HG02970 (cell line): ENCODE data around the gene C14orf93.

Experiments used
- ATAC-seq: cut with Tn5 transposase; IDR thresholded peaks from one replicate; pipeline ENCODE4 v1.9.1; 2021; ENCODE audit warnings: mild to moderate bottlenecking, moderate library complexity, moderate number of reproducible peaks; ENCODE audit not compliant: unreplicated experiment, low FRiP score

Gene C14orf93

GRCh38 chr14:23009939-23010726, at the start of gene C14orf93:
TSS of gene C14orf93 (minus strand) at chr14:23010143. CDS start at chr14:22999023, 11,120 bp downstream.
- peak; percentile 47 for ATAC-seq

GRCh38 chr14:23058654-23059504, 48.9 kb upstream of the C14orf93 start:
- ATAC-seq: no peak

GRCh38 chr14:23057757-23058653, 48.1 kb upstream of the C14orf93 start:
- ATAC-seq: peak; percentile 63

GRCh38 chr14:23056956-23057756, 47.2 kb upstream of the C14orf93 start, which contains the start of gene CDH24:
TSS of gene CDH24 (minus strand) at chr14:23057520. CDS start at chr14:23055733, 1,787 bp downstream.
- ATAC-seq: no peak

GRCh38 chr14:23056145-23056955, 46.4 kb upstream of the C14orf93 start:
- ATAC-seq: no peak

- no peak for ATAC-seq
These were observed 45.7 kb upstream of the C14orf93 start for GRCh38 chr14:23055621-23056144.

- no peak for ATAC-seq
These were observed 45.2 kb upstream of the C14orf93 start for GRCh38 chr14:23055147-23055550.

GRCh38 chr14:23054000-23054811, 44.3 kb upstream of the C14orf93 start:
- ATAC-seq: no peak

- no peak for ATAC-seq
These were observed 43.5 kb upstream of the C14orf93 start for GRCh38 chr14:23053426-23053825.

- no peak for ATAC-seq
These were observed 42.7 kb upstream of the C14orf93 start for GRCh38 chr14:23052671-23053070.

- ATAC-seq: no peak
These were observed 42.3 kb upstream of the C14orf93 start for GRCh38 chr14:23052182-23052623.

GRCh38 chr14:23051141-23052057, 41.5 kb upstream of the C14orf93 start:
- no peak for ATAC-seq

- ATAC-seq: no peak
These were observed 39.1 kb upstream of the C14orf93 start for GRCh38 chr14:23049011-23049410.

- ATAC-seq: no peak
These were observed 38.1 kb upstream of the C14orf93 start for GRCh38 chr14:23047751-23048693.

GRCh38 chr14:23047034-23047634, 37.2 kb upstream of the C14orf93 start:
- no peak for ATAC-seq
